GM19452 (cell line): ENCODE data around the gene CD209.
"Not testable (repeated sequence)": the region's sequence is repeated elsewhere in the genome, so short reads cannot be mapped to it uniquely, and the experiment has no call there.

Experiments
- ATAC-seq: cut with Tn5 transposase; IDR thresholded peaks from one replicate; pipeline ENCODE4 v1.9.1; 2021; ENCODE audit not compliant: unreplicated experiment

The CD209 gene, protein sequence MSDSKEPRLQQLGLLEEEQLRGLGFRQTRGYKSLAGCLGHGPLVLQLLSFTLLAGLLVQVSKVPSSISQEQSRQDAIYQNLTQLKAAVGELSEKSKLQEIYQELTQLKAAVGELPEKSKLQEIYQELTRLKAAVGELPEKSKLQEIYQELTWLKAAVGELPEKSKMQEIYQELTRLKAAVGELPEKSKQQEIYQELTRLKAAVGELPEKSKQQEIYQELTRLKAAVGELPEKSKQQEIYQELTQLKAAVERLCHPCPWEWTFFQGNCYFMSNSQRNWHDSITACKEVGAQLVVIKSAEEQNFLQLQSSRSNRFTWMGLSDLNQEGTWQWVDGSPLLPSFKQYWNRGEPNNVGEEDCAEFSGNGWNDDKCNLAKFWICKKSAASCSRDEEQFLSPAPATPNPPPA

DNA sequence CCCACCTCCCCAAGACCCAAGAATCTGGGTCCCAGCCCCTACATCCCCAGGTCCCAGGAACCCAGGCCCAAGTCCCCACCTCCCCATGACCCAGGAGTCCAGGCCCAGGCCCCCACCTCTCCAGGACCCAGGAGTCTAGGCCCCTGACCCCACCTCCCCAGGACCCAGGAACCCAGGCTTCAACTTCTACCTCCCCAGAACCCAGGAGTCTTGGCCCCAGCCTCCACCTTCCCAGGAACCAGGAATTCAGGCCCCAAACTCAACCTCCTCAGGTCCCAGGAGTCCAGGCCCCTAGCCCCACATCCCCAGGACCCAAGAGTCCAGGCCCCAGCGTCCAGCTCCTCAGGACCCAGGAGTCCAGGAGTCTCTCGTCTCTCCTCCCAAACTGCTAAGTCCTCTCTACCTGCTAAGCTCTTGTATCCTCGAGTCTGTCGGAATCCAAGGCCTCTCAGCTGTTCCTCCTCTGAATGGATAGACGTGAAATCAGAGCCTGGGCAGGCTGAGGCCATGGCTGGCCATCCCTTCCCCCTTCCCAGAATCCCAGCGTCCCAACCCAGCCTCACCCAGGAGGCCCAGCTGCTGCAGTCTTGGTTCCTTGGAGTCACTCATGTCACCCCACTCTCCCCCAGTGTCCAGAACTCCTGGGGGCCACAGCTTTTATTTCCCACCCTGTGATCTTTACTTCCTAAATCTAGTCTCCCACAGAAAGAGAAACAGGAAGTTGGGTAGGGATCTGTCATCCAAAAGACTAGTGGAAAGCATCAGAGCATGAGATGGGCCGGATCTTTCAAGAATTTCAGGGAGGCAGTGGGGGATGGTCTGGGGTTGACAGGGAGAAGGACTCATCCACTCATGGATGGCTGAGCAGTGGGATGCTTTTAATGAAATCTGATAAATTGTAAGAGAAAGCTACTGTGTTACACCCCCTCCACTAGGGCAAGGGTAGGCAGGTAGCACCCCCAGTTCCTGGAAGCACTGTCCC, at the start of gene CD209:
TSS of gene CD209 (minus strand) at position 632 of the 982 bp plus-strand sequence. CDS start at position 609, 23 bp downstream.
- no peak for ATAC-seq

DNA sequence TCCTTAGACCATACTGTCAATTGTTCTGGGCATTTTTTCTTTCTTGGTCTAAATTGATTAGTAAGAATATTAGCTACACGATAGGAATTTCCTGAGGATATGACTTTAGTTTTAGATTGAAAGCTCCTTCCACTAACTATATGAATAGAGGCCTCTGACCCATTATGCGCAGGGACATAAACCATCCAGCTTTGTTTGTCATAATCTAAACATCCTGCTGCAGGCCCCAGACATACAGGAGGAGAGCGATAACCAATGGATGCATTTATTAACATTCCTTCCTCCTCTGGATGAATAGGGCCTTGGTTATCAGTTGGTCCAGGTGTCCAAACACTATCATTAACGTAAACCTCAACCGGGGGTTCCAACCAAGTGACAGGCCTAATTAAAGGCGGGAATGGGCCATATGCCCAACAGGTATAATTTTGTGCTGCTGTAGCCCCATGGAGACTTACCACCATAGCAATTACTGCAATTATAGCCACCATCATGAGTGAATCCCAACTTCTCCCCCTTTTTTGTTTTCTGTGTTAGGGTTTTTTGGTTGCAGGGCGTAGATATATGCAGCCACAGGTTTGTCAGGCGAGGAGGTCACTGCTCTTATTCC, 48.3 kb upstream of the CD209 start:
- ATAC-seq: no peak

DNA sequence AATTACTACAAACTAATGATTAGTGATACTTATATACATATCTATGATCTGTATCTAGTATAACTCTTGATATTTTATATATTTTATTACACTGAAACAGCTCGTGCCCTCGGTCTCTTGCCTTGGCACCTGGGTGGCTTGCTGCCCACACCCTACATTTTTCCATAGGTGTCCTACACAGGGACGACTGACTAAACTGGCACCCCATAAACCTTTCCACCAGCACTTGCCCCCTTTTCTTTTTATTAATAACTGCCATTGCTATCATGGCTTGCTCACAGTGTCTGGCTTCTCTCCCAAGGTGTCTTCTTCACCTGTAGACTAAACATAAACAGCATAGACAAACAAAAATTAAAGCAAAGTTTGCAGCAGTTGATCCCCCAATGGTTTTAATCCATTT, 46.2 kb upstream of the CD209 start:
- ATAC-seq: no peak

DNA sequence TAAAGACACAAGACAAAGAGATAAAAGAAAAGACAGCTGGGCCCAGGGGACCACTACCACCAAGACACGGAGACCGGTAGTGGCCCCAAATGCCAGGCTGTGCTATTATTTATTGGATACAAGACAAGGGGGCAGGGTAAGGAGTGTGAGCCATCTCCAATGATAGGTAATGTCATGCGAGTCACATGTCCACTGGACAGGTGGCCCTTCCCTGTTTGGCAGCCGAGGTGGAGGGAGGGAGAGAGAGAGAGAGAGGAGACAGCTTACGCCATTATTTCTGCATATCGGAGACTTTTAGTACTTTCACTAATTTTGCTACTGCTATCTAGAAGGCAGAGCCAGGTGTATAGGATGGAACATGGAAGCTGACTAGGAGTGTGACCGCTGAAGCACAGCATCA, 45.4 kb upstream of the CD209 start:
- ATAC-seq: not testable (repeated sequence)

DNA sequence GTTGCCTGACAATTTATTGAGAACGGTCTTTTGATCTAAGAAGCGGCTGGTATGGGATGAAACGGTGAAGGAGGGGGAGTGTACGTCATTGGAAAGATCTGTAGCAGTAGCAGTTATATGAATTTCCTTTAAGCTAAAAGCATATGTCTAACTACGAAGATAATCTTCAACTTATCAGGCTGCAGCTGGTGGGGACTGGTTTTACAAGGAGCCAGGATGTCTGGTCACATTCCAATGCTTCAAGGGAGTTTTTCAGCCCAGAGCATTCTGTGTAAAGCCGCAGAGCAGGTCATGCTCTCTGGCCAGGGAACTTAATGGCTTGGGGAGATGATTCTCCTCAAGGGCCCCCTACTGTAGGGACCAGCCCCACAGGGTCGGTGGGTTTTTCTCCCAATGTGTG, 44.9 kb upstream of the CD209 start:
- ATAC-seq: no peak

DNA sequence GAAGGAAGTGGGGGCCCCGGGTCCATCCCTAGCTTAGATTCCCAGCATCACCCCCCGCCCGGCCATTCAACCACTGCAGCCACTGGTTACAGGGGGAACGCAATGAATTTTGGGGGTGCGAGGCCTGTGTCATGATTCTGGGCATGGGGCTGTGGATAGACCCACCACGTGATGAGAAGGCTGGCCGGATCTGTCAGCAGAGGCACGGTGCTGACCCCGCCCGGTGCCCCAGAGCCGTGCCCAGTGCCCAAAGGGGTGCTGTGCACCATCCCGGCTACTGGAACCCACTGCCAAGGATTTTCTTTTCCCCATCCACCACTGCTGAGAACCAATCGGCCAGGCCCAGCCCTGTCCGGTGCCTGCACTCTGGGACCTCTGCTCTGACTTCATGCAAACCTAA, 43.1 kb upstream of the CD209 start:
- ATAC-seq: no peak

DNA sequence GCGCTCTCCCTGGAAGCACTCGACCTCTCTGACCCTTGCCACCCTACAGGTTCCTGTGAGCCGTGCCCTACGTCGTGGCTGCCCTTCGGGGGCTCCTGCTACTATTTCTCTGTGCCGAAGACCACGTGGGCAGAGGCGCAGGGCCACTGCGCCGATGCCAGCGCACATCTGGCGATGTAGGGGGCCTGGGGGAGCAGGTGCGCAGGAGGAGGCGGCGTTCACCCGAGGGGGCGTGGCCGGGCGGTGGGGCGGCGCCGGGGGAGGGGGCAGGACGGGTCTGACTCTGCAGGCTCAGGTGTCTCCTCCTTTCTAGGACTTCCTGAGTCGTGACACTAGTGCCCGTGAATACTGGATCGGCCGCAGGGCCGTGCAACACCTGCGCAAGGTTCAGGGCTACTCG, 42.1 kb upstream of the CD209 start:
- ATAC-seq: no peak

DNA sequence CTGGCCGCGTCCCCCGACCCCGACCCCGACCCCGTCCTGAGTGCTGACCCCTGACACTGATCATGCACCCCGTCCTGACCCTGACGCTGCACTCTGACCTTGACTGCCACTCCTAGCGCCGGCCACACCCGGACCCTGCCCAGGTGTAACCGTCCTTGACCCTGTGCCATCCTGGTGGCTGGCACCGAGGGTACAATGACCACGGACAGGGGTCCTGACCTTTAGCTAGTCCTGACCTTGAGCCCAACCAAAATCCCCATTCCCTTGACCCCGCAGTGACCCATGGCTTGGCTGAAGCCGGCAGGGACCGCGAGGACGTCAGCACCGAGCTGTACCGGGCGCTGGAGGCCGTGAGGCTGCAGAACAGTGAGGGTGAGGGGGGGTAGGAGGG, 41.6 kb upstream of the CD209 start:
- ATAC-seq: no peak

DNA sequence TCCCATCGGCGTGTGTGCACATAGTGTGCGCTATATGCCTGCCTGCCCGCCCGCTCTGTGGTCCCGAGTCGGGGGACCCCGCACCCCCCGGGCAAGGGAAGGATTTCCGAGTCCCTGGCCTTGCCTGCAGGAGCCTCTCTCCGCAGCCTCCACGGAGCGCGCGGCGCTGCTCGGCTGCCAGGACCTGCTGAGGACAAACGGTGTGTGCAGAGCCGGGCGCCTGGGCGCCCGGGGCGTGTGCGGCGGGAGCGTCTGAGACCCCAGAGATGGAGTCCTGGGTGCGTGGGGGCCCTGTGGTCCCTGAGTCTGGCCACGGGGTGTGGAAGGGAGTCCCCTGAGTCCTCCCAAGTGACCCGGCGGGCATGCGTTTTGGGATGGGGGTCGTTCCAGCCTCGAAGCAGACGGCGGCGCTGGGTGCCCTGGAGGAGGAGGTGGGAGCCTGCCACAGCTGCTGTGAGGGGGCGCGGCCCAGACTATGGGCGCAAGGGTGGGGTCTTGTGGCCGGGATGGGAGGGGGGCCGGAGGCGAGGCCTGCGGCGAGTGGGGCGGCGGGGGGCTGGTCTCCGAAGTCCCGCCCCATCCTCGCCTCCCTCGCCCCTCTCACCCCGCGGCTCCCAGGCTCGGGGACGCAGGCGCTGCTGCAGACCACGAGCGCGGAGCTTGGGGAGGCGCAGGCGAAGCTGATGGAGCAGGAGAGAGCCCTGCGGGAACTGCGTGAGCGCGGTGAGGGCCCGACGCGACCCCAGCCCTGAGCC, 41.0 kb upstream of the CD209 start:
- ATAC-seq: no peak

DNA sequence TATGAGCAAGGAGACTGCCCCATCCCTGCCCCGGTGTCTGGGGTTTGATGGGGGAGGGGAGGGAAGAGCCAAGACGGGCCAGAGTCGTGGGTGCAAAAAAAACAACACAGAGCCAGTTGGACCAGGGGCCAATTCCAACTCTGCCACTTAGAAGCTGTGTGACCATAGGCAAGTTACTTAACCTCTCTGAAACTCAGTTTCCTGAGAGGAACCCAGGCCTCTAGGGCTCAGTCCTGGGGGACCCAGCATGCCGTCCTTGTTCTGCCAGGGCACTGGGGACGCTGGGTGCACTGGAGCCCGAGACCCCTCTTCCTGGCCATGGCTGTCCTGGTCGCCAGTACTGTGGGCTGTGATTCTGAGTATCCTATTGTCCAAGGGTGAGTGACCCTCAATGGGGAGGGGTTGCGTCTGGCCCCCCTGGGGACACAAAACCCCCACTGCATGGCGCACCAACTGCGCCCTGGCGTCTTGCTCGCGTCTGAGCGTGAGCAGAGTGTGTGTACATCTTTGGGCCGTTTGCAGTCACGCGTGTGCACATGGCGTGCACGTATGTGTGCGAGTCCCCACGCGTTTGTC, 40.4 kb upstream of the CD209 start:
- ATAC-seq: no peak

DNA sequence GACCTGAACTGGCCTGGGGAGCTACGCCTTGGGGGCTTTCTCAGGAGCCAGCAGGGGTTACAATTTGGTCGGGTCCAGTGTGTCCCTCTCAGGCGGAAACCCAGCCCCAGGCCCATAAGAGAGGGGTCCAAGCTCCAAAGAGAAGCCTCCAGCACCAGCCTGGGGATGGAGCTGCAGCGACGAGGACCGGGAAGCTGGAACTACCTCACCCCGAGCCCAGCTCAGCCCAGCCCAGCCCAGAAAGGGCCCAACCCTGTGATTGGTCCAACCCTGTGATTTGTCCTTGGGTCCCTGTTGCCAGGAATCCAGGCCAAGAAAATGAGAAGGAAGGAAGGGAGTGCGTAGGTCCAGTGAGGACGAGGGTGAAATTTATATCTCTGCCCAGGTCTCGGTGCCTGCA, 39.8 kb upstream of the CD209 start:
- no peak for ATAC-seq

DNA sequence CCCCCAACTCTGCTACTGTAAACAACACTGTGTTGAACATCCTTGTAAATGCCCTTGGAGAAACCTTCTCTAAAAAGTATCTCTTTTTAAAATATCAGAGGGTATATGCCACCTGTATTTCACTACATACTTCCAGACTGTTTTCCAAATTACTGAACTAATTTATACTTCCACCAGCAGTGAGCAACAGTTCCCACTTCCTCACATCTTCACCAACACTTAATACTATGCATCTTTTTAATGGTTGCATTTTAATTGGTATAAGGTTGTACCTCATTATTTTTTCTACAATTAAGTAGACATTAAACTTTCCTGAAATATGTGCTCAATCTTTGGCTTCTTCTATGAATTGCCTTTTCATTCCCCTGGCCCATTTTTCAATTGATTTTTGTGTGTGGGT, 37.5 kb upstream of the CD209 start:
- ATAC-seq: no peak

DNA sequence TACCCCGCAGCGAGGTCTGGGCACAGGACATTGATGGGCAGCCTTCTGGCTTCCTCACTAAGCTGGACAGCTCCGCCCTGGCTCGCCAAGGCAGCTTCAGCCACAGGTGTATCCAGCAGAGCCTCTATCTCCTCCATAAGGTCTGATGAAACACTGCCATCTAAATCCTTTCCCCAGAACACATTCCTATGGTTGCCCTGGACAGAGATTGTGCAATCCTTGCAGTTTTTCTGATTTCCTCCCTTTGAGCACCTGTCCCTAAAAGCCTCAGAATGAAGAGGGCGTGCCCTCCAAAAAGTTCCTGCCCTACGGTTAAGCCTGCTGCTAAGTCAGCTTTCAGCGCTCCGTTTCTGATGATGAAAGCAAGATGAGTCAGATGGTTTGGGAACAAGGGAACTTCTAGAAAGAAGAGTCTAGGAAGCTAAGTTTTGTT, 36.7 kb upstream of the CD209 start:
- ATAC-seq: no peak

DNA sequence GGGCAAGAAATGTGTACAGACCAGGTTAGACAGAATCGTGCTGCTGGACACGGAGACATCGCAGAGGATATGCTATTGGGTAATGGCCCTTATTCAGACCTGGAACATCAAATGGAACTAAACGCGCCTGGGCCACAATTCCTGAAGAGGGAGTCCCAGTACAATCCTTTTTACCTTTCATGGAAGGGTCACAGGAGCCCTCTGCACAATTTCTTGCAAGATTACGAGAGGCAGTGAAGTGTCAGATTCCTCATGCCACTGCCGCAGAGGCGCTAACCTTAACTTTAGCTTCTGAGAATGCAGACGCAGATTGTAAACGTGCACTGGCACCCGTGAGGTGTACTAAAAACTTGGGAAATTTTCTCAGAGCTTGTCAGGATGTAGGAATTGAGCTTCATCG, 33.8 kb upstream of the CD209 start:
- no peak for ATAC-seq

DNA sequence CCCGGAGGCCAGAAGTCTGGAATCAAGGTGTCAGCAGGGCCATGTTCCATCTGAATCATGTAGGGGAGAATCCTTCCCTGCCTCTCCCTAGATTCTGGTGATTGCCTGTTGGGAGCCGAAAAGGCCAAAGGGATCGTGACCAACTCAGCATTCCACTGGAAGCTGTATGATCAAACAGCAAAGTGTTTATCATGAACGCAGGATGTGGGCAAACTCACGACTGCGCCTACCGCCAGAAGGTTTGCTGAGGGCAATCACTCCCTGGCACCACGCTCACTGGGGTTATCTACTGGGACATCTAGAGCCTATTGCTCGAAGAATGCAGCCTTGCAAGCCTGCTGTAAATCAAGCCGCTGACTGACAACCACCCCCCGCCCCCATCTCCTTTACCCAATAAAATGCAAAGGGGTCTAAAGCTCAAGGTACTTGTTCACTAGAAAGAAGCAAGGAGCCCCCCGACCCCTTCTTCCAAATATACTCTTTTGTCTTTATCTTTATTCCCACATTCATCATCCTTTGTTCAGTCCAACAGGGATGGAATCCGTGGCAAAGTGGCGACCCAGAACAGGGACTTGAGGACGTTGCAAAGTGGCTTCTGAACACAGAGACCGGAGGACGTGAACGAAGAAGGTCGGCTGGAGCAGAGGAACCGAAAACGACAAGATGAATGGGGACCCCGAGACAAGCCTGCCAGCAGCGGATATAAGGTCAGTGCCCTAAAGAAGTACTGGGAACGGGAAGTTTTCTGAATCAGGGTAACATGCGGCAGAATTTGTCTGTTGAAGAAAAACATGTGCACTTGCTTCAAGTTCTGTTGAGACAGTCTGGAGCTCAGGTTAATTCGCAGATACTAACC, 32.5 kb upstream of the CD209 start:
- no peak for ATAC-seq

DNA sequence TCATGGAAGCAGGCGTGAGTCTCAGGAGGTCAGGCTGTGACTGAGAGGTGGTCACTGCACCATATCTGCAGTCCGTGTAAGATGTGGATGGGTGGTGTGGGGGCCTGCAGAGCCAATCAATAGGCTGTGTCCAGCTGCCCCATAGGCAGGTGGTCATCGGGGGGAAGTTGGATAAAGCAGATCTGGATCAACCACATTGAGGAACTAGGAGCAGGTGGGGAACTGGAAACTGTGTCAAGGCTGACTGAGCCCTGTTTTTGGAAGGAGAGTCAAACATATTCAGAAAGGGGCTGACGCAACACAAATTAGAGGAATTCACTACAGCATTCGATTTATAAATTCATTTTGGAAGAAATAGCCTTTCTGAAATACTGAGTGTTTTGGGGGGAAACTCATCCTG, 30.7 kb upstream of the CD209 start:
- ATAC-seq: no peak

DNA sequence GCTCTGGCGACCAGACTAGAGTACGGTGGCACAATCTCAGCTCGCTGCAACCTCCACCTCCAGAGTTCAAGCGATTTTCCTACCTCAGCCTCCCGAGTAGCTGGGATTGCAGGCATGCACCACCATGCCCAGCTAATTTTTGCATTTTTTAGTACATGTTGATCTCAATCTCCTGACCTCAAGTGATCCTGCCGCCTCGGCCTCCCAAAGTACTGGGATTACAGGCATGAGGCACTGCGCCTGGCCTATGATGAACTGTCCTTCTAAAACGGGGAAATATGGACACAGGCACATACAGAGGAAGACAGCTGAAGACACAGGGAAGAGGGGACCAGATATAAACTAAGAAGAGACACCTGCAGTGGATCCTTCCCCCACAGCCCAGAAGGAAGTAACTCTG, 28.4 kb upstream of the CD209 start:
- ATAC-seq: no peak

DNA sequence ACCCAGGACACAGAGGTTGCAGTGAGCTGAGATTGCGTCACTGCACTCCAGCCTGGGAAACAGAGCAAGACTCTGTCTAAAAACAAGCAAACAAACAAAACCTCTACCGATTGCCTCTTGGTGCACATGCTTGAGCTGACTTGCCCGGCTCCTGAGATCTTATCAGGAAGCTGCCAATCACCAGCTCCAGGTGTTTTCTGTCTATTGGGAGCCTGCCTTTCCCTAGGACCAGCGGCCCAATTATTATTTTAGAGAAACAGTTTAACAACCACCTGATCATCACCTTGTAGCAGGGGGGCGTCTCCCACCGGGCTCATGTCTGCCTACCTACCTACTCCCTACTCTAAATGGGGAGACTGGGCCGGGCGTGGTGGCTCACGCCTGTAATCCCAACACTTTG, 26.5 kb upstream of the CD209 start:
- ATAC-seq: no peak

DNA sequence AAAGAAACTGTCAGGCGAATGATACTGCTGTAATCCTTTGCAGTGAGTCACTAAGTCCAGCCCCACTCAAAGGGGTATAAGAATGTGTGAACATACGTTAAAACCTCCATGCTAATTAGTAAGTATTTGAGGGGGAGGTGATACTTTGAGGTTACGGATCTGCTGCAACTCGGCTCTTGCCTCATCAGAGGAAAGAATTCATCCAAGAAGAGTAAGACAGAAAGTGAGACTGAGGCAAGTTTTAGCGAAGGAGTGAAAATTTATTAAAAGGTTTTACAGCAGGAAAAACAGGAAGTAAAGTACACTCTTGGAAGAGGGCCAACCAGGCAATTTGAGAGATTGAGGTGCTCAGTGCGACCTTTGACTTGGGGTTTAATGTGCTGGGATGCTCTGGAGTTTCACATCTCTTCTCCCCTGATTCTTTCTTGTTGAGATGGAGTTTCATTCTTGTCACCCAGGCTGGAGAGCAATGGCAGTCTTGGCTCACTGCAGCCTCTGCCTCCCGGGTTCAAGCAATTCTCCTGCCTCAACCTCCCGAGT, 25.5 kb upstream of the CD209 start:
- no peak for ATAC-seq
